ENCODE measurements around the gene TTC8.
A peak's percentile ranks its signal among the peaks of the same experiment; 100 is the strongest.
"Not testable (repeated sequence)": the region's sequence is repeated elsewhere in the genome, so short reads cannot be mapped to it uniquely, and the experiment has no call there.

TTC8 gene

GRCh38 chr14:88804477-88804876 is 20.0 kb upstream of the TTC8 start:
- no peak overlapping the region for H3K27ac Mint-ChIP-seq
- no peaks in the 10 kb centered on the region for H3K9me3 Mint-ChIP-seq
- H3K4me1 Mint-ChIP-seq (ENCODE audit: low read depth), result no peaks in the 10 kb centered on the region
- peaks cover 27% of the 10 kb centered on the region for H3K27me3 Mint-ChIP-seq (ENCODE audit: low read depth)
- H3K4me3 Mint-ChIP-seq, result no peak overlapping the region
- H3K36me3 Mint-ChIP-seq (ENCODE audit: low read depth), result no peaks in the 10 kb centered on the region

- no peaks in the 10 kb centered on the region for H3K36me3 Mint-ChIP-seq (ENCODE audit: low read depth)
- no peaks in the 10 kb centered on the region for H3K4me1 Mint-ChIP-seq (ENCODE audit: low read depth)
- no peak overlapping the region for H3K27ac Mint-ChIP-seq
- no peak overlapping the region for H3K4me3 Mint-ChIP-seq
- H3K9me3 Mint-ChIP-seq, result no peaks in the 10 kb centered on the region
- H3K27me3 Mint-ChIP-seq (ENCODE audit: low read depth), result peaks cover 31% of the 10 kb centered on the region
These were observed 16.1 kb upstream of the TTC8 start for GRCh38 chr14:88808359-88808758.

- Mint-ChIP-seq H3K36me3 (ENCODE audit: low read depth) (no peaks in the 10 kb centered on the region), H3K27me3 (ENCODE audit: low read depth) (peaks cover 44% of the 10 kb centered on the region), H3K4me1 (ENCODE audit: low read depth) (no peaks in the 10 kb centered on the region), H3K27ac (no peak overlapping the region), H3K9me3 (no peaks in the 10 kb centered on the region), H3K4me3 (no peak overlapping the region)
These were observed 8.5 kb upstream of the TTC8 start for GRCh38 chr14:88815980-88816379.

GRCh38 chr14:88818018-88818417 is 6.4 kb upstream of the TTC8 start:
- Mint-ChIP-seq H3K27me3 (ENCODE audit: low read depth) (peaks cover 40% of the 10 kb centered on the region), H3K9me3 (no peaks in the 10 kb centered on the region), H3K4me3 (no peak overlapping the region), H3K4me1 (ENCODE audit: low read depth) (no peaks in the 10 kb centered on the region), H3K27ac (no peak overlapping the region), H3K36me3 (ENCODE audit: low read depth) (no peaks in the 10 kb centered on the region)

GRCh38 chr14:88819674-88820073 is 4.8 kb upstream of the TTC8 start:
- not testable (repeated sequence) for H3K4me3 Mint-ChIP-seq; H3K9me3 Mint-ChIP-seq; H3K36me3 Mint-ChIP-seq (ENCODE audit: low read depth); H3K27ac Mint-ChIP-seq; H3K4me1 Mint-ChIP-seq (ENCODE audit: low read depth)
- H3K27me3 Mint-ChIP-seq (ENCODE audit: low read depth), result peaks cover 40% of the 10 kb centered on the region

GRCh38 chr14:88821378-88821777 is 3.1 kb upstream of the TTC8 start:
- Mint-ChIP-seq H3K9me3 (no peaks in the 10 kb centered on the region), H3K27me3 (ENCODE audit: low read depth) (peaks cover 35% of the 10 kb centered on the region), H3K4me3 (no peak overlapping the region), H3K36me3 (ENCODE audit: low read depth) (no peaks in the 10 kb centered on the region), H3K27ac (no peak overlapping the region), H3K4me1 (ENCODE audit: low read depth) (peaks cover 8% of the 10 kb centered on the region)

- peaks cover 35% of the 10 kb centered on the region for H3K27me3 Mint-ChIP-seq (ENCODE audit: low read depth)
- no peaks in the 10 kb centered on the region for H3K36me3 Mint-ChIP-seq (ENCODE audit: low read depth)
- H3K4me1 Mint-ChIP-seq (ENCODE audit: low read depth), result peaks cover 8% of the 10 kb centered on the region
- no peak overlapping the region for H3K4me3 Mint-ChIP-seq
- H3K27ac Mint-ChIP-seq, result no peak overlapping the region
- H3K9me3 Mint-ChIP-seq, result no peaks in the 10 kb centered on the region
These were observed 2.6 kb upstream of the TTC8 start for GRCh38 chr14:88821888-88822287.

- Mint-ChIP-seq H3K27ac (peak overlapping the region; percentile 94), H3K9me3 (no peaks in the 10 kb centered on the region), H3K4me3 (peak overlapping the region; percentile 89), H3K4me1 (ENCODE audit: low read depth) (peaks cover 8% of the 10 kb centered on the region), H3K36me3 (ENCODE audit: low read depth) (no peaks in the 10 kb centered on the region), H3K27me3 (ENCODE audit: low read depth) (peaks cover 26% of the 10 kb centered on the region)
These were observed 510 bp upstream of the TTC8 start for GRCh38 chr14:88823968-88824313.

- peaks cover 8% of the 10 kb centered on the region for H3K4me1 Mint-ChIP-seq (ENCODE audit: low read depth)
- H3K4me3 Mint-ChIP-seq, result peak overlapping the region; percentile 52
- H3K27me3 Mint-ChIP-seq (ENCODE audit: low read depth), result peaks cover 15% of the 10 kb centered on the region
- no peaks in the 10 kb centered on the region for H3K36me3 Mint-ChIP-seq (ENCODE audit: low read depth)
- H3K27ac Mint-ChIP-seq, result no peak overlapping the region
- H3K9me3 Mint-ChIP-seq, result no peaks in the 10 kb centered on the region
These were observed 617 bp downstream of the TTC8 start for GRCh38 chr14:88825078-88825458.

GRCh38 chr14:88825503-88825902 is 1.1 kb downstream of the TTC8 start:
- Mint-ChIP-seq H3K27ac (no peak overlapping the region), H3K9me3 (no peaks in the 10 kb centered on the region), H3K27me3 (ENCODE audit: low read depth) (peaks cover 10% of the 10 kb centered on the region)

GRCh38 chr14:88829188-88829587 is 4.7 kb downstream of the TTC8 start:
- peaks cover 6% of the 10 kb centered on the region for H3K4me1 Mint-ChIP-seq (ENCODE audit: low read depth)
- no peak overlapping the region for H3K4me3 Mint-ChIP-seq
- H3K27me3 Mint-ChIP-seq (ENCODE audit: low read depth), result peaks cover 6% of the 10 kb centered on the region
- no peak overlapping the region for H3K27ac Mint-ChIP-seq
- H3K36me3 Mint-ChIP-seq (ENCODE audit: low read depth), result no peaks in the 10 kb centered on the region
- no peaks in the 10 kb centered on the region for H3K9me3 Mint-ChIP-seq

More at GRCh38 chr14:88825503-88825902, 1.1 kb downstream of the TTC8 start:
- Mint-ChIP-seq H3K36me3 (ENCODE audit: low read depth) (no peaks in the 10 kb centered on the region), H3K4me3 (peak overlapping the region; percentile 52), H3K4me1 (ENCODE audit: low read depth) (peaks cover 8% of the 10 kb centered on the region)

GRCh38 chr14:88829685-88830302 is 5.3 kb downstream of the TTC8 start:
- Mint-ChIP-seq H3K36me3 (ENCODE audit: low read depth) (no peaks in the 10 kb centered on the region), H3K4me3 (no peak overlapping the region), H3K4me1 (ENCODE audit: low read depth) (peaks cover 5% of the 10 kb centered on the region), H3K9me3 (no peaks in the 10 kb centered on the region), H3K27ac (no peak overlapping the region), H3K27me3 (ENCODE audit: low read depth) (peaks cover 9% of the 10 kb centered on the region)

GRCh38 chr14:88831284-88831683 is 6.8 kb downstream of the TTC8 start:
- H3K4me3 Mint-ChIP-seq, result no peak overlapping the region
- H3K9me3 Mint-ChIP-seq, result no peaks in the 10 kb centered on the region
- H3K36me3 Mint-ChIP-seq (ENCODE audit: low read depth), result no peaks in the 10 kb centered on the region
- H3K27me3 Mint-ChIP-seq (ENCODE audit: low read depth), result peaks cover 13% of the 10 kb centered on the region
- H3K27ac Mint-ChIP-seq, result no peak overlapping the region
- peaks cover 1% of the 10 kb centered on the region for H3K4me1 Mint-ChIP-seq (ENCODE audit: low read depth)

GRCh38 chr14:88834883-88835431 is 10.5 kb downstream of the TTC8 start:
- Mint-ChIP-seq H3K9me3 (no peaks in the 10 kb centered on the region), H3K36me3 (ENCODE audit: low read depth) (no peaks in the 10 kb centered on the region), H3K27ac (no peak overlapping the region), H3K4me3 (no peak overlapping the region), H3K4me1 (ENCODE audit: low read depth) (peaks cover 1% of the 10 kb centered on the region), H3K27me3 (ENCODE audit: low read depth) (peaks cover 17% of the 10 kb centered on the region)

- H3K36me3 Mint-ChIP-seq (ENCODE audit: low read depth), result no peaks in the 10 kb centered on the region
- H3K9me3 Mint-ChIP-seq, result no peaks in the 10 kb centered on the region
- H3K4me3 Mint-ChIP-seq, result no peak overlapping the region
- no peak overlapping the region for H3K27ac Mint-ChIP-seq
- H3K27me3 Mint-ChIP-seq (ENCODE audit: low read depth), result peaks cover 17% of the 10 kb centered on the region
- H3K4me1 Mint-ChIP-seq (ENCODE audit: low read depth), result peaks cover 1% of the 10 kb centered on the region
These were observed 11.2 kb downstream of the TTC8 start for GRCh38 chr14:88835661-88836060.

- H3K9me3 Mint-ChIP-seq, result no peaks in the 10 kb centered on the region
- H3K4me1 Mint-ChIP-seq (ENCODE audit: low read depth), result no peaks in the 10 kb centered on the region
- H3K4me3 Mint-ChIP-seq, result no peak overlapping the region
- H3K36me3 Mint-ChIP-seq (ENCODE audit: low read depth), result no peaks in the 10 kb centered on the region
- H3K27ac Mint-ChIP-seq, result no peak overlapping the region
- H3K27me3 Mint-ChIP-seq (ENCODE audit: low read depth), result peaks cover 17% of the 10 kb centered on the region
These were observed 13.0 kb downstream of the TTC8 start for GRCh38 chr14:88837495-88837894.

All from T-helper 1 cell treated with Interleukin-12 subunit alpha and Interleukin-12 subunit beta and Interleukin-4 antibody, amounts not matched to agents 30 μg/mL and 1 μg/mL, for 36 hours (primary cell).